ENCODE measurements around the gene CXCR6.

GRCh38 chr3:45906681-45907407, 36.4 kb upstream of the CXCR6 start:
- TF ChIP-seq USF1 (IDR thresholded peaks at IDR 0.05) (no peak), REST (IDR thresholded peaks at IDR 0.05; ENCODE audit: low read depth) (no peak), YY1 (IDR thresholded peaks at IDR 0.05; ENCODE audit: low read depth) (no peak), CEBPB (IDR thresholded peaks at IDR 0.05) (no peak), EP300 (IDR thresholded peaks at IDR 0.05; ENCODE audit: borderline replicate concordance) (no peak), EGR1 (IDR thresholded peaks at IDR 0.05) (no peak), MAX (IDR thresholded peaks at IDR 0.05) (no peak), TAF1 (IDR thresholded peaks at IDR 0.05; ENCODE audit: low read depth) (no peak), FOXM1 (IDR thresholded peaks at IDR 0.05; ENCODE audit: borderline replicate concordance, low read depth) (no peak), TCF12 (IDR thresholded peaks at IDR 0.05; ENCODE audit: low read depth) (no peak)

Data from Ishikawa (cell line).